A673 (cell line): Measurements from ENCODE around the gene TBCD. TPM values are rescaled to one million over a fixed set of nuclear protein-coding genes. Genes with fewer than 3 reads are reported as not detected.

Experiments used
- BruUV-seq: library from RNA; stranded (reverse); fragments of 400-500 nt; replicated peaks from 2 replicates; lab custom pipeline; 2021; lab: Mats Ljungman, UMichigan
- CTCF ChIA-PET: fragments of 300-600 bp; sonication (Branson Sonifier 250); formaldehyde crosslinking; loops from one replicate; lab custom pipeline; 2022; ENCODE audit warnings: antibody characterized with exemption; lab: Charles Lee
- POLR2A ChIA-PET: fragments of 300-600 bp; sonication (Branson Sonifier 250); formaldehyde crosslinking; loops from one replicate; lab custom pipeline; 2022; ENCODE audit warnings: antibody characterized with exemption; ENCODE audit not compliant: low non-redundant PET; lab: Charles Lee
- DNase-seq: peaks from one replicate; pipeline ENCODE4 v3.0.0-alpha.2; 2015; ENCODE audit warnings: low spot score
- H3K27ac ChIP-seq: fragments of 200-600 bp; sonication (generic); 2 replicates; pipeline ENCODE4 v1.5.1; 2016; ENCODE audit warnings: mixed run types, low read depth, mild to moderate bottlenecking, mixed read lengths, antibody characterized with exemption, low read length; ENCODE audit not compliant: poor library complexity, severe bottlenecking
- H3K27me3 ChIP-seq: fragments of 200-600 bp; sonication (generic); replicated peaks from 2 replicates; pipeline ENCODE4 v1.6.1; 2017; ENCODE audit warnings: mixed run types, low read depth, mild to moderate bottlenecking, mixed read lengths, antibody characterized with exemption, low read length; ENCODE audit not compliant: insufficient read depth, poor library complexity
- H3K36me3 ChIP-seq: fragments of 200-600 bp; sonication (generic); 2 replicates; pipeline ENCODE4 v1.6.1; 2016; ENCODE audit warnings: mixed run types, mild to moderate bottlenecking, mixed read lengths, antibody characterized with exemption, low read length; ENCODE audit not compliant: insufficient read depth, poor library complexity, severe bottlenecking
- H3K4me1 ChIP-seq: fragments of 200-600 bp; sonication (generic); 2 replicates; pipeline ENCODE4 v1.6.1; 2017; ENCODE audit warnings: mixed run types, mild to moderate bottlenecking, mixed read lengths, antibody characterized with exemption, low read length; ENCODE audit not compliant: insufficient read depth, poor library complexity, severe bottlenecking
- H3K4me3 ChIP-seq: fragments of 200-600 bp; sonication (generic); 2 replicates; pipeline ENCODE4 v1.5.1; 2016; ENCODE audit warnings: low read depth, mixed run types, mild to moderate bottlenecking, mixed read lengths, low read length; ENCODE audit not compliant: poor library complexity, severe bottlenecking
- H3K9me3 ChIP-seq: fragments of 200-600 bp; sonication (generic); 2 replicates; pipeline ENCODE4 v1.6.1; 2016; ENCODE audit warnings: mixed run types, low read depth, mild to moderate bottlenecking, mixed read lengths, antibody characterized with exemption, low read length; ENCODE audit not compliant: poor library complexity, severe bottlenecking
- CTCF ChIP-seq: fragments of 300-800, 200-600 bp; sonication (generic); conservative IDR thresholded peaks from 2 replicates; pipeline ENCODE4 v1.5.1; 2017; ENCODE audit warnings: low read depth, mild to moderate bottlenecking, antibody characterized with exemption, low read length, moderate library complexity, mixed read lengths
- EZH2 ChIP-seq: fragments of 200-600 bp; sonication (generic); IDR thresholded peaks from 2 replicates; pipeline ENCODE4 v1.6.1; 2017; ENCODE audit warnings: borderline replicate concordance, low read depth, mild to moderate bottlenecking, mixed read lengths, antibody characterized with exemption, low read length; ENCODE audit not compliant: poor library complexity, severe bottlenecking
- intact Hi-C: fragments of 100-400 bp; cut with micrococcal nuclease; formaldehyde crosslinking; loops from one replicate; pipeline ENCODE4 v1.10.0; 2022; ENCODE audit not compliant: unreplicated experiment
- total RNA-seq: library from RNA; stranded (reverse); gene quantifications from 2 replicates; pipeline ENCODE4 v1.2.3, GENCODE V29; 2021

TBCD gene
- total RNA-seq, 1 experiment from 2014 or later: 113 TPM

- intact Hi-C loops: no loop called here
- ChIA-PET POLR2A (no interaction called here), CTCF (no interaction called here)
- TF ChIP-seq EZH2 (no peak), CTCF (no peak)
- no peak for DNase-seq
- H3K4me1 ChIP-seq: no peaks in the 10 kb centered on the region
- BruUV-seq: no TSS peak
- no peaks in the 10 kb centered on the region for H3K27me3 ChIP-seq
- H3K9me3 ChIP-seq: no peaks in the 10 kb centered on the region
- H3K27ac ChIP-seq: no peak overlapping the region
- no peaks in the 10 kb centered on the region for H3K36me3 ChIP-seq
- H3K4me3 ChIP-seq: no peak overlapping the region
These were observed 218.2 kb downstream of the TBCD start for GRCh38 chr17:82970067-82970466.

- no peaks in the 10 kb centered on the region for H3K9me3 ChIP-seq
- no peak overlapping the region for H3K27ac ChIP-seq
- H3K4me3 ChIP-seq: no peak overlapping the region
- TF ChIP-seq CTCF (no peak), EZH2 (no peak)
- ChIA-PET CTCF (no interaction called here), POLR2A (no interaction called here)
- DNase-seq: no peak
- H3K36me3 ChIP-seq: no peaks in the 10 kb centered on the region
- H3K4me1 ChIP-seq: no peaks in the 10 kb centered on the region
- intact Hi-C loops: no loop called here
- no peaks in the 10 kb centered on the region for H3K27me3 ChIP-seq
- no TSS peak for BruUV-seq
These were observed 219.1 kb downstream of the TBCD start for GRCh38 chr17:82970818-82971590.

- Histone ChIP-seq H3K4me1 (no peaks in the 10 kb centered on the region), H3K9me3 (no peaks in the 10 kb centered on the region), H3K27me3 (no peaks in the 10 kb centered on the region), H3K36me3 (no peaks in the 10 kb centered on the region), H3K4me3 (no peak overlapping the region), H3K27ac (no peak overlapping the region)
- CTCF ChIA-PET: no interaction called here
- no peak for DNase-seq
- POLR2A ChIA-PET: no interaction called here
- no TSS peak for BruUV-seq
- TF ChIP-seq EZH2: no peak
- TF ChIP-seq CTCF: no peak
- intact Hi-C loops: no loop called here
These were observed 221.0 kb downstream of the TBCD start for GRCh38 chr17:82972836-82973372.
